Measurements from ENCODE around the gene TRPM3. TPM values are rescaled to one million over a fixed set of nuclear protein-coding genes. Genes with fewer than 3 reads are reported as not detected.

Gene TRPM3
- polyA plus RNA-seq, 3 donors = not detected

DNA sequence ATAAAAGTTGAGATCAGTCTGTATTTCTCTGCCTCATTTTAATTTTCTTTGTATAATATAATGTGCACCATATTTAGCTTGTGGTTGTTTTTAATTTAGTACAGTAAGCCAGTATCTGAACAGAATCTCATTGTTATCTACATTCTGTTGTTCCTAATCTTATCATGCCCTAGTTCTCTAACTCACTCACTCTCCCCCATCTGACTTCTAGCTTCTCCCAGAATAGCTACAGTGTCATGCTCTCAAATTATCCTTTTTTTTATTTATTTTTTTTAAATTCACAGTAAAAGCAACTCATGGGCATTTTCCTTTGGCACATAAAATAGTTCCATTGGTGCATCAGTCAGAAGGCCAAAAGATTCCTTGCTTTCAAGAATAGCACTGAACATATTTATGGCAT, 156.6 kb downstream of the TRPM3 start:
- Mint-ChIP-seq H3K4me1 (no peaks in the 10 kb centered on the region), H3K4me3 (no peak overlapping the region), H3K27me3 (ENCODE audit: low read depth in 3 of 3) (peaks cover 0 to 1% (median 0%) of the 10 kb centered on the region in 3 donors), H3K27ac (no peak overlapping the region), H3K9me3 (no peaks in the 10 kb centered on the region), H3K36me3 (no peaks in the 10 kb centered on the region)
- Histone ChIP-seq H2AFZ (ENCODE audit: insufficient read depth, low read depth, low read length, poor library complexity, severe bottlenecking) (no peak overlapping the region), H3K4me3 (replicated peaks in 1 of 3; ENCODE audit: low read depth in 2 of 3, low read length in 3 of 3) (no peak overlapping the region), H3K9ac (ENCODE audit: insufficient read depth, low read length, poor library complexity, severe bottlenecking) (no peak overlapping the region), H3K27me3 (ENCODE audit: control insufficient read depth in 2 of 2, insufficient read depth in 2 of 2, low read length in 2 of 2) (no peaks in the 10 kb centered on the region), H3K27ac (ENCODE audit: low read depth in 1 of 2, low read length in 2 of 2) (no peak overlapping the region), H4K20me1 (ENCODE audit: insufficient read depth, low read length) (no peaks in the 10 kb centered on the region), H3K4me1 (ENCODE audit: control insufficient read depth in 1 of 2, insufficient read depth in 2 of 2, low read length in 2 of 2) (no peaks in the 10 kb centered on the region), H3K36me3 (replicated peaks in 1 of 2; ENCODE audit: control insufficient read depth in 1 of 2, insufficient read depth in 2 of 2, low read length in 2 of 2) (no peaks in the 10 kb centered on the region), H3K9me3 (replicated peaks in 1 of 2; ENCODE audit: control insufficient read depth in 1 of 2, insufficient read depth in 1 of 2, low read length in 2 of 2) (no peaks in the 10 kb centered on the region), H3K79me2 (ENCODE audit: insufficient read depth, low read length) (no peaks in the 10 kb centered on the region), H3K4me2 (replicated peaks; ENCODE audit: extremely low read depth, low read length, poor library complexity, severe bottlenecking) (no peak overlapping the region)
- intact Hi-C loops (cut with micrococcal nuclease) = no loop called here
- TF ChIP-seq, protein P1, sequence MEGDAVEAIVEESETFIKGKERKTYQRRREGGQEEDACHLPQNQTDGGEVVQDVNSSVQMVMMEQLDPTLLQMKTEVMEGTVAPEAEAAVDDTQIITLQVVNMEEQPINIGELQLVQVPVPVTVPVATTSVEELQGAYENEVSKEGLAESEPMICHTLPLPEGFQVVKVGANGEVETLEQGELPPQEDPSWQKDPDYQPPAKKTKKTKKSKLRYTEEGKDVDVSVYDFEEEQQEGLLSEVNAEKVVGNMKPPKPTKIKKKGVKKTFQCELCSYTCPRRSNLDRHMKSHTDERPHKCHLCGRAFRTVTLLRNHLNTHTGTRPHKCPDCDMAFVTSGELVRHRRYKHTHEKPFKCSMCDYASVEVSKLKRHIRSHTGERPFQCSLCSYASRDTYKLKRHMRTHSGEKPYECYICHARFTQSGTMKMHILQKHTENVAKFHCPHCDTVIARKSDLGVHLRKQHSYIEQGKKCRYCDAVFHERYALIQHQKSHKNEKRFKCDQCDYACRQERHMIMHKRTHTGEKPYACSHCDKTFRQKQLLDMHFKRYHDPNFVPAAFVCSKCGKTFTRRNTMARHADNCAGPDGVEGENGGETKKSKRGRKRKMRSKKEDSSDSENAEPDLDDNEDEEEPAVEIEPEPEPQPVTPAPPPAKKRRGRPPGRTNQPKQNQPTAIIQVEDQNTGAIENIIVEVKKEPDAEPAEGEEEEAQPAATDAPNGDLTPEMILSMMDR (IDR thresholded peaks at IDR 0.05) = no peak
- no peak for DNase-seq

DNA sequence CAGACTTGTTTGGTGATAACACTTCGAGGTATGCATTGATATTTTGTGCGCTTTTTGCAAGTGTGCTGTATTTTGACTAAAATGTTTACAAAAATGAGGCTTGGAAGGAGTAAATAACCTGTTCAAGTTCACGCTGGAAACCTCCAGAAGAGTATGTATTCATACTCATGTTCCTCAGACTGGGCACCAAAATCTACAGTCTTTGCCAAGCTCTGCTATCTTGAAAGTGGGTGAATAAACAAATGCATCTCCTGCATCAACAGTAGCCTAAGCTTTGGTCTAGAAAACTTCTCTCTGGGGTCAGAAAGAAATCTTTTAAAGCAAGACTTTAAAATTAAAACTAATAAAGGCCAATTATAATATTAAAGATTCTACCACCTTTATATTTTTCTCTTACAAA, 157.9 kb downstream of the TRPM3 start:
- Histone ChIP-seq H3K27me3 (ENCODE audit: control insufficient read depth in 2 of 2, insufficient read depth in 2 of 2, low read length in 2 of 2) (no peaks in the 10 kb centered on the region), H3K36me3 (replicated peaks in 1 of 2; ENCODE audit: control insufficient read depth in 1 of 2, insufficient read depth in 2 of 2, low read length in 2 of 2) (no peaks in the 10 kb centered on the region), H3K27ac (ENCODE audit: low read depth in 1 of 2, low read length in 2 of 2) (no peak overlapping the region), H3K4me2 (replicated peaks; ENCODE audit: extremely low read depth, low read length, poor library complexity, severe bottlenecking) (no peak overlapping the region), H3K4me3 (replicated peaks in 1 of 3; ENCODE audit: low read depth in 2 of 3, low read length in 3 of 3) (no peak overlapping the region), H3K4me1 (ENCODE audit: control insufficient read depth in 1 of 2, insufficient read depth in 2 of 2, low read length in 2 of 2) (no peaks in the 10 kb centered on the region), H3K9me3 (replicated peaks in 1 of 2; ENCODE audit: control insufficient read depth in 1 of 2, insufficient read depth in 1 of 2, low read length in 2 of 2) (no peaks in the 10 kb centered on the region), H4K20me1 (ENCODE audit: insufficient read depth, low read length) (no peaks in the 10 kb centered on the region), H3K79me2 (ENCODE audit: insufficient read depth, low read length) (no peaks in the 10 kb centered on the region), H3K9ac (ENCODE audit: insufficient read depth, low read length, poor library complexity, severe bottlenecking) (no peak overlapping the region), H2AFZ (ENCODE audit: insufficient read depth, low read depth, low read length, poor library complexity, severe bottlenecking) (no peak overlapping the region)
- 93% methylated on average over 3 of the region's 3 CpGs for WGBS (ENCODE audit: insufficient coverage)
- no peaks in the 10 kb centered on the region for H3K9me3 Mint-ChIP-seq
- peaks cover 0 to 2% (median 0%) of the 10 kb centered on the region in 3 donors for H3K27me3 Mint-ChIP-seq (ENCODE audit: low read depth in 3 of 3)
- intact Hi-C loops (cut with micrococcal nuclease) = no loop called here
- TF ChIP-seq, protein P1 (IDR thresholded peaks at IDR 0.05) = no peak
- no peak for DNase-seq
- no peaks in the 10 kb centered on the region for H3K4me1 Mint-ChIP-seq
- H3K4me3 Mint-ChIP-seq = no peak overlapping the region
- no peaks in the 10 kb centered on the region for H3K36me3 Mint-ChIP-seq
- no peak overlapping the region for H3K27ac Mint-ChIP-seq

All from CD14-positive monocyte (primary cell).